Breast epithelium (tissue), 4 donors: ENCODE results near the gene SEMA3E. TPM values are rescaled to one million over a fixed set of nuclear protein-coding genes. Genes with fewer than 3 reads are reported as not detected.

Experiments
- DNase-seq, 2 donors: peaks; one replicate each; pipeline ENCODE4 v3.0.0-alpha.2; 2019; ENCODE audit warnings: low spot score in 2 of 2
- H3K27ac ChIP-seq, 2 donors: fragments of 200-600 bp; sonication (generic) in 1 of 2; one replicate each; pipeline ENCODE4 v1.5.1; 2016 to 2019; ENCODE audit warnings: mild to moderate bottlenecking in 1 of 2
- H3K27me3 ChIP-seq, 2 donors: fragments of 200-600 bp; sonication (generic) in 1 of 2; one replicate each; pipeline versions ENCODE4 v1.5.1 to v1.6.0; 2017 to 2019; ENCODE audit warnings: control low read depth in 1 of 2, mild to moderate bottlenecking in 1 of 2
- H3K36me3 ChIP-seq: fragments of 200-600 bp; one replicate; pipeline ENCODE4 v1.5.1; 2019
- H3K4me1 ChIP-seq, 2 donors: fragments of 200-600 bp; sonication (generic); one replicate each; pipeline ENCODE4 v1.5.1; 2016 to 2019; ENCODE audit warnings: control low read depth in 1 of 2
- H3K4me3 ChIP-seq, 3 donors: fragments of 200-600 bp; sonication (generic); 1 replicate in 2 of 3; 2 replicates in 1 of 3; pipeline ENCODE4 v1.5.1; 2016 to 2019; ENCODE audit warnings: mild to moderate bottlenecking in 3 of 3, moderate library complexity in 2 of 3
- H3K9me3 ChIP-seq, 2 donors: fragments of 200-600 bp; sonication (generic) in 1 of 2; one replicate each; pipeline ENCODE4 v1.5.1; 2016 to 2019; ENCODE audit warnings: control low read depth in 1 of 2
- CTCF ChIP-seq, 3 donors: fragments of 450-650 bp; IDR thresholded peaks; one replicate each; pipeline ENCODE4 v1.5.1; 2016 to 2017; ENCODE audit warnings: antibody characterized with exemption in 3 of 3, mild to moderate bottlenecking in 3 of 3, moderate library complexity in 3 of 3
- POLR2A ChIP-seq: fragments of 450-650 bp; IDR thresholded peaks from one replicate; pipeline ENCODE4 v1.6.1; 2016; ENCODE audit warnings: antibody characterized with exemption, mild to moderate bottlenecking, moderate library complexity
- POLR2AphosphoS5 ChIP-seq, 3 donors: sonication (generic); formaldehyde crosslinking; IDR thresholded peaks; one replicate each; pipeline ENCODE4 v1.6.1; 2017; ENCODE audit warnings: antibody characterized with exemption in 3 of 3
- intact Hi-C: fragments of 100-400 bp; cut with DNase I; formaldehyde crosslinking; loops from one replicate; pipeline ENCODE4 v1.15.1; 2023; ENCODE audit warnings: low total_unique reads
- total RNA-seq, 3 donors: library from RNA; depleted of rRNA; stranded (reverse); fragments of >200 nt; gene quantifications; one replicate each; pipeline ENCODE4 v1.1.0, GENCODE V29; 2016

Gene SEMA3E
- total RNA-seq, 3 donors from 2014 or later, result 4.3 to 13.5 (median 11.8) TPM

GRCh38 chr7:83413831-83414230 lies 235.1 kb downstream of the SEMA3E start:
- intact Hi-C loops, result no loop called here
- H3K27ac ChIP-seq, result no peak overlapping the region
- no peaks in the 10 kb centered on the region for H3K27me3 ChIP-seq
- TF ChIP-seq POLR2A, result no peak
- no peak for TF ChIP-seq POLR2AphosphoS5 (IDR thresholded peaks at IDR 0.05)
- TF ChIP-seq CTCF (IDR thresholded peaks at IDR 0.05), result no peak
- no peaks in the 10 kb centered on the region for H3K36me3 ChIP-seq
- no peaks in the 10 kb centered on the region for H3K9me3 ChIP-seq
- no peaks in the 10 kb centered on the region for H3K4me1 ChIP-seq
- no peak overlapping the region for H3K4me3 ChIP-seq
- DNase-seq, result no peak

- no peak overlapping the region for H3K27ac ChIP-seq
- intact Hi-C loops, result no loop called here
- no peak for TF ChIP-seq POLR2A
- TF ChIP-seq POLR2AphosphoS5 (IDR thresholded peaks at IDR 0.05), result no peak
- no peak for TF ChIP-seq CTCF (IDR thresholded peaks at IDR 0.05)
- no peak overlapping the region for H3K4me3 ChIP-seq
- no peaks in the 10 kb centered on the region for H3K27me3 ChIP-seq
- no peak for DNase-seq
- no peaks in the 10 kb centered on the region for H3K4me1 ChIP-seq
- no peaks in the 10 kb centered on the region for H3K36me3 ChIP-seq
- no peaks in the 10 kb centered on the region for H3K9me3 ChIP-seq
Observed at GRCh38 chr7:83413424-83413823, 235.5 kb downstream of the SEMA3E start.

GRCh38 chr7:83410989-83411591 lies 237.8 kb downstream of the SEMA3E start:
- H3K4me1 ChIP-seq, result no peaks in the 10 kb centered on the region
- peak; percentile 43 to 68 (median 57) for TF ChIP-seq CTCF (IDR thresholded peaks at IDR 0.05)
- TF ChIP-seq POLR2A, result no peak
- no peak for TF ChIP-seq POLR2AphosphoS5 (IDR thresholded peaks at IDR 0.05)
- DNase-seq, result no peak
- H3K4me3 ChIP-seq, result no peak overlapping the region
- intact Hi-C loops, result no loop called here
- no peaks in the 10 kb centered on the region for H3K9me3 ChIP-seq
- no peaks in the 10 kb centered on the region for H3K27me3 ChIP-seq
- no peaks in the 10 kb centered on the region for H3K36me3 ChIP-seq
- no peak overlapping the region for H3K27ac ChIP-seq

GRCh38 chr7:83394776-83395175 lies 254.2 kb downstream of the SEMA3E start:
- intact Hi-C loops, result no loop called here
- TF ChIP-seq POLR2A, result no peak
- TF ChIP-seq CTCF (IDR thresholded peaks at IDR 0.05), result no peak
- TF ChIP-seq POLR2AphosphoS5 (IDR thresholded peaks at IDR 0.05), result no peak
- Histone ChIP-seq H3K36me3 (no peaks in the 10 kb centered on the region), H3K9me3 (no peaks in the 10 kb centered on the region), H3K4me3 (no peak overlapping the region), H3K27me3 (no peaks in the 10 kb centered on the region), H3K4me1 (no peaks in the 10 kb centered on the region), H3K27ac (no peak overlapping the region)
- DNase-seq, result no peak

GRCh38 chr7:83388436-83388835 lies 260.5 kb downstream of the SEMA3E start:
- Histone ChIP-seq H3K36me3 (no peaks in the 10 kb centered on the region), H3K27me3 (no peaks in the 10 kb centered on the region), H3K4me3 (no peak overlapping the region), H3K27ac (no peak overlapping the region), H3K4me1 (no peaks in the 10 kb centered on the region), H3K9me3 (no peaks in the 10 kb centered on the region)
- no peak for TF ChIP-seq POLR2AphosphoS5 (IDR thresholded peaks at IDR 0.05)
- no peak for TF ChIP-seq CTCF (IDR thresholded peaks at IDR 0.05)
- no peak for TF ChIP-seq POLR2A
- no peak for DNase-seq
- intact Hi-C loops, result no loop called here
